ENCODE data around the gene LRRC36. TPM values are rescaled to one million over a fixed set of nuclear protein-coding genes. Genes with fewer than 3 reads are reported as not detected.

LRRC36 gene
- polyA plus RNA-seq, 4 donors = 1.5 to 7.7 (median 4.6) TPM

- no peak for DNase-seq (ENCODE audit: low read depth in 4 of 4, low spot score in 3 of 4)
Observed at GRCh38 chr16:67388191-67388590, 61.6 kb downstream of the LRRC36 start.

GRCh38 chr16:67388591-67388990 lies 62.0 kb downstream of the LRRC36 start:
- no peak for DNase-seq (ENCODE audit: low read depth in 4 of 4, low spot score in 3 of 4)

DNA sequence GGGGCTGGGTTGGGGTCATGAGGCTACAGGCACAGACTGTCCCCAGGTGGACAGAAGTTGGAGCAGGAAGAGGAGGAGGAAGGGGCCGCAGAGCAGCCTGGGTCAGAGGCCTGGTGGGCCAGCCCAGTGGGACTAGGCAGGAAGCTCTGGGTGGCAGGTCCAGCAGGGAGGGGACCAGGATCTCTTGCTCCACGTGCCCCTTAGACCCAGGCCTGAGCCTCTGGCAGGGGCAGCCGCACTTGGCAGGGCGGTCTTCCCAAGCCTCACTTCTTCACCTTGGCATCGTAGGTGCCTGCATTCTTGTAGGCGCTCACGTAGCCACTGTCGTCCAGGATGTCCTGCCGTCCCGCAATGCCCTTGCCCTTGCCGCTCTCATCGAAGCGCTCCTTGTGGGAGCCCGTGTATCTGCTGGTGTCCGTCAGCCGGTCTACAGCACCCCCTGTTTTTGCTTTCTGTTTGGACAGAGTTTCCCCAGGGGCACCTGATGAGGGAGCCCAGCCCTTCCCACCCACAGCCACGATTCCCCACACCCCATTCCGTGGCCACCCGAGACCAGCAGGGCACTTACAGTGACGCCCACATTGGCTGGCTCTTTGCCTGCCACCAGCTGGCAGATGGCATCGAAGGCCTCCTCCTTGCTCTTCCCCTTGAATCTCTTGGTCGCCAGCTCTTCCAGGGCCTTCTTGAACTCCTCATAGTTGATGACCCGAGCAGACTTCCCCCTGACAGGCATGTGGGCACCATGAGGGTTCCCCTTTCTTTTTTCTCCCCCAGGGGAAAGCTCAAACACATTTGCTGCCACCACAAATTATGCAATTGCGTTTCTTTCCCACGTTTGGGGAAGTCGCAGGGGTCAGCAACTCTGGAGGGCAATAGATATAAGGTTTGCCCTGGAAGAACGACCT lies 63.5 kb downstream of the LRRC36 start:
- no peak for DNase-seq (ENCODE audit: low read depth in 4 of 4, low spot score in 3 of 4)

- no peak for DNase-seq (ENCODE audit: low read depth in 4 of 4, low spot score in 3 of 4)
Observed at GRCh38 chr16:67390816-67391423, 64.3 kb downstream of the LRRC36 start.

DNA sequence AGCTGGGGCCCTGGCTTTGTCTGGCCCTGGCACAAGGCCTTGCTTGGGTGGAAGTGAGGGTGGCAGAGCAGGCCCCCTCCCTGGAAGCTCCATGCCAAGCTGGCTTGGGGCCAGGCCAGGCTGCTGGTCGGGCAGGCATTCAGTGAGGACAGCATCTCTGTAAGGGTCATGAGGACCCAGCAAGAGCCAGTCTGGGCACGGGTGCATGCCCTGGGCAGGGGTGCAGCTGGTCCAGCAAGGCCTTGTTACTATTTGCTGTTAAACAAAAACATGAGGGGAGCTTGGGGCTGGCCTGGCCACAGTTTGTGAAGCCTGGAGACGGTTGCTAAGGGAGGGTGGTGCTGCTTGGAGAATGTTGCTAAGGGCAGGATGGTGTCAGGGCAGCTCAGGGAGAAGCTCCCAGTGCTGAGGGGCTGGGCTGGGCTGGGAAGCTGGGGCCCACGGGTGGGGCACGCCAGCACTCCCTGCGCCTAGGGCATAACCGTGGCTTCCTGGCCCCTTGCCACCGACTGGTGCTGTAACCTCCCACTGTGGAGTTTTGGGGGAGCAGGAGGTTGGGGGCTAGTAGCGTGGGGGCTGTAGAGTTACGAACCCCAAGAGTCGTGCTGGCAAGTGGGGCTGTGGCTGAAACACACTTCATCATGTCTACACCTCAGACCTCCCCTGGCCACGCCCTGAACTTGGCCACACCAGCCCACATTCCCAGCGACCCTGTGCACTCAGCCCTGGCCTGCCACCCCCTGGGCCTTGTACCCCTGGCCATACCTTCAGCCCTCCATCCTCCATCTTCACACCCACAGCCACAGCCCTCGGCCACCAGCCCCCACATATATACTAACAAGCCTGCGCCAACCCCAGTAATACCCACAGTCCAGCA lies 65.0 kb downstream of the LRRC36 start:
- no peak for DNase-seq (ENCODE audit: low read depth in 4 of 4, low spot score in 3 of 4)

DNA sequence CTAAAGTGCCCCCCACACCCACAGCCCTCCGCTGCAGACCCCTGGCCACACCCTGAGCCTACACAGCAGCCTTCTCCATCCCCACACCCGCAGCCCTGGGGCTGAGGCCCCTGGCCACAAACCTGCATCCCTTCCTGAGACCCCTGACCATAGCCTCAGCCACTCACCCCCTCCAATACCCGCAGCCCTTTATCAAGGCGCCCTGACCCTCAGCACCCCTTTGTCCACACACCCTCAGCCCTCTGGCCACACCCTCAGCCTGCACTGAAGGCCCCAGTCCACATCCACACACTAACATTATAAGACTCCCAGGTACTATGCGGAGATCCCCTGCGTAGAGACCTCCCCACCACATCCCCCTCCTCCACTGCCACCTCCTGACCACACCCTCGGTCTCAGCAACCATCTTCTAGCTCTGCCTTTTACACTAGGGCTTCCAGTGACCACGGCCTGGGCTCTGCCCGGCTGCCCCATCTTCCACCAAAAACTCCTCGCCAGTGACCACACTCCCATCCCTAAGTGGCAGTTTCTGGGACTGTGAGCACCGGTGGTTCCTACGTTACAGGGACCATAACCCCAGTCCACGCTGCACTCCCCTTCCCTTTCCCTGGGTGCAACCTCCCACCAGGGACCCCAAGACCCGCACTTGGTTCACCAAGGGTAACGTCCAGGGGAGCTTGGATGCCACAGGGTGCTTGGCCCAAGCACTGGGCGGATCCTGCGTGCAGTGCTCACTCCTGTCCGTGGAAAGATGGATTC lies 65.9 kb downstream of the LRRC36 start:
- no peak for DNase-seq (ENCODE audit: low read depth in 4 of 4, low spot score in 3 of 4)

GRCh38 chr16:67393111-67393787 lies 66.6 kb downstream of the LRRC36 start, which contains the start of gene TPPP3:
TSS of gene TPPP3 (minus strand) at chr16:67393498. CDS start at chr16:67391111, 2,387 bp downstream.
- DNase-seq (ENCODE audit: low read depth in 4 of 4, low spot score in 3 of 4) = peak in 1 of 4 donors; percentile 79

DNA sequence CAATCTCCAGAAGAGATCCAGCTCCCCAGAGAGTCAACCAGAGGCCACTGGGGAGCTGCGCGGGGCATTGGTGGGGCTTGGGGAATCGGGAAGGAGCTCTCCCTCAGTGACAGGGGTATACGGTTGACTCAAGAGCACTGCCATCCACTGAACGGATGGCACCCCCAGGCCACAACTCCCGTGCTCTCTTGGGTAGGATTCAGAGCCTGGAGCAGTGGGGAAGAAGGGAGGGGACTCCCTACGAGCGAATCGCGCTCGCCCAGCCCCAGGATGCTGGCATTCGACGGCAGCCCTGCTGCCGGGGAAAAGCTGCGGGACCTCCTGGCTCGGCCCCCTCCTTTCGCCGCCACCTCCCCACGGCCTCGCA lies 67.2 kb downstream of the LRRC36 start:
- DNase-seq (ENCODE audit: low read depth in 4 of 4, low spot score in 3 of 4) = no peak

GRCh38 chr16:67394155-67395104 lies 67.8 kb downstream of the LRRC36 start:
- no peak for DNase-seq (ENCODE audit: low read depth in 4 of 4, low spot score in 3 of 4)

GRCh38 chr16:67395105-67395457 lies 68.5 kb downstream of the LRRC36 start:
- no peak for DNase-seq (ENCODE audit: low read depth in 4 of 4, low spot score in 3 of 4)

- DNase-seq (ENCODE audit: low read depth in 4 of 4, low spot score in 3 of 4) = no peak
Observed at GRCh38 chr16:67395458-67396158, 69.0 kb downstream of the LRRC36 start.

DNA sequence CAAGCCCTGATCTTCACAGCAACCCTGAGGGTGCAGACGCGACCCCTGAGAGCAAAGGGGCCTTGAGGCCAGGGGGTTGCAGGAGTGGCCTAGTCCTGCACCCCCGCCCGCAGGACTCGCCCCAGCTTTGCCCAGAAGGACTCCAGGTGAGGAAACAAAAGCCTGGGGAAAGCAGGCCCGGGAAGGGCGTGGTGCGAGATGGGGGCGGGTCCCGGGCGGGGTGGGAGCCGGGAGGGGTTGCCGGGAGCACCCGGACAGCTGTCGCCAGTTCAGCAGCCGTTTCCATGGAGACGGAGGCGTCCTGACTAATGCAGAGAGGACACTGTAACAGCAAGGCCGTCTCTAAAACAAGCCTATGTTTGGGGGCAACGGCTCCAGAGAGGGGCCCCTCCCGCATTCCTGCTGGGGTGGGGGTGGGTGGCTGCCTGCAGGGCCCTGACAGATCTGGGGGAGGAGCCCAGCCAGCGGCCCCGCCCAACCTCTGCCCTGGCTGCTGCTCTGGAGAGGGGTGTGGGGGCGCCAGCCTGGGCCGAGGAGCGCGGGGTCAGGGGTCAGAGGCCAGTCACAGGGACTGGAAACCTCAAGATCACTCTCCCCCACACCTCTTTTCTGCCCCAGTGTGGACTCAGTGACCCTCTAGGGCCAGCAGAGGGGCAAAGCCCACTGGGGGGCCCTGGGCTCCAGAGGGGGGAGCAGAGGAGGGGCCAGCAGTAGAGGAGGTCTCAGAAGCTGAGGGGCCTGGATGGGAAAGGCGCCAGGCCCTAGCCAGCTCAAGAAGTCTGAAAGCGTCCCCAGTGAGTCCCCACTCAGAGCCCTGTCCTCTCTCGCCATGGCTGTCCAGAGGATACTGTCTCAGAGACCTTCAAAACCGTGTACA lies 69.8 kb downstream of the LRRC36 start:
- DNase-seq (ENCODE audit: low read depth in 4 of 4, low spot score in 3 of 4) = peak in 2 of 4 donors; percentile 79 to 83

DNA sequence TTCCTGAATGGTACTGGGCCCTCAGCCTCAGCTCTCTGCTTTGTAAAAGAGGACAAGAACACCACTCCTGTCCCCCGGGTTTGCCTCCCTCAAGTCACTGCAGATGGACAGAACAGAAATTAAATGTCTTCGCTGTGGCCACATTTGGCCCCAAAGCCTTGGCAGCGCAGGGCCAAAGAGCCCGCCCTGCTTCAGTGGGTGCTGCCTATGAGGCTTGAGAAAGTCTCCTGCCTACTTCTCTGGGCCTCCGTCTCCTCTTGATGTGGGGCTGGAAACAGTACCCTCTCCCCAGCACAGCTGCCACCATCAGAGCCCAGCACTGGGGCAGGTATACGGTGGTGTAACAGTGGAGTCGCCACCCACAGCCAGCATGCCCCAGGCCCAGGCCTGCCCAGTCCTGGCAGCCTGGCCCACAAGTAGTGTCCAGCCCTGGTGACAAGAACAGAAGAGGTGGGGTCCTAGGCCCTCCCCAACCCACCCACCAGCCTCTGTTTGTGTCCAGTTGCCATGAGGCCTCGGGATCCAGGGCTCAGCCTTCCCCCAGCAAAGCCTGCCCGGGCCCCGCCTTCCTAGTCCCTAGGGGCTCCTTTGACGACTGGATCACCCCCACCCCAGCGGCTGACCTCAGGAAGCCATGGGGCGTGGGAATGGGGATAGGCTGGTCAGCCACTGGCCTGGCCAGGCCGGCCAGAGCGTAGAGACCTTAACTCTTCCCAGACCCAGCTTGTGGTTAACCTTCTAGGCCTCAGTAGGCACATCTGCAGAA lies 70.6 kb downstream of the LRRC36 start:
- no peak for DNase-seq (ENCODE audit: low read depth in 4 of 4, low spot score in 3 of 4)

GRCh38 chr16:67397812-67398545 lies 71.4 kb downstream of the LRRC36 start:
- DNase-seq (ENCODE audit: low read depth in 4 of 4, low spot score in 3 of 4) = no peak

- no peak for DNase-seq (ENCODE audit: low read depth in 4 of 4, low spot score in 3 of 4)
Observed at GRCh38 chr16:67398546-67399217, 72.1 kb downstream of the LRRC36 start.
